ENCODE data around the gene KRT39. TPM values are rescaled to one million over a fixed set of nuclear protein-coding genes. Genes with fewer than 3 reads are reported as not detected.

KRT39 gene
- total RNA-seq, 1 experiment from 2014 or later: not detected

DNA sequence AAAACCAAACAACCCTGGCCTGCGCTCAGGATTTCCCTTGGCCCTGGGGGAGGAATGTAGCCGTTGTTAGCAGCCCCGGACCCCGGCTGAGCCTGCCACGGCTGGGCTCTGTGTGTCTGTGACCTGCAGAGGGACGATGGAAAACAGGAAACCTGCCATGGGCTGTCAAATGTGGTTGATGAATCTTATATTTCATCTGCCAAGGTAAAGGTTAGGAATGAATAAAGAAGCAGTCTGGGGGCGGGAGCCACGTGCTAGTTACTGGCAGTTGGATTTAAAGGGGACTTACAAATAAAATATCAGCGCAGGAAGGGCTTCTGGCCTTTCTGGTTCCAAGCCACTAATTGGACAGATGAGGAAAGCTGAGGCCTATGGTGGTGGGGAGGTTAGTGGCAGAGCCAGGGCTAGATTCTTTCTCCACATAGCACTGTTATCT is 29.3 kb downstream of the KRT39 start, which contains the start of gene KRT23:
Gene KRT23, minus strand, starts transcription at position 263 of the 436 bp plus-strand sequence. CDS start 1,043 bp downstream, outside the sequence.
- no TSS peak for BruUV-seq (replicated peaks)
- ATAC-seq (no peak), DNase-seq (ENCODE audit: low read depth, low spot score) (no peak)
- CTCF ChIA-PET: no interaction called here
- H3K4me1 ChIP-seq (ENCODE audit: control insufficient read depth, insufficient read depth, low read length): no peaks in the 10 kb centered on the region
- POLR2A ChIA-PET: no interaction called here
- in situ Hi-C loops (cut with HindIII; ENCODE audit: low pct_unique_long_range_greater_than_20kb, low sequenced_read_pairs) (no loop called here), intact Hi-C loops (cut with micrococcal nuclease; ENCODE audit: unreplicated experiment) (no loop called here)
- no peaks in the 10 kb centered on the region for H3K36me3 ChIP-seq (ENCODE audit: control insufficient read depth, insufficient read depth, low read length)
- no peaks in the 10 kb centered on the region for H3K9me3 ChIP-seq (ENCODE audit: control insufficient read depth, insufficient read depth, low read depth, low read length)
- TF ChIP-seq POLR2AphosphoS5 (IDR thresholded peaks at IDR 0.05; ENCODE audit: low read depth, low read length): no peak
- TF ChIP-seq, protein P1, sequence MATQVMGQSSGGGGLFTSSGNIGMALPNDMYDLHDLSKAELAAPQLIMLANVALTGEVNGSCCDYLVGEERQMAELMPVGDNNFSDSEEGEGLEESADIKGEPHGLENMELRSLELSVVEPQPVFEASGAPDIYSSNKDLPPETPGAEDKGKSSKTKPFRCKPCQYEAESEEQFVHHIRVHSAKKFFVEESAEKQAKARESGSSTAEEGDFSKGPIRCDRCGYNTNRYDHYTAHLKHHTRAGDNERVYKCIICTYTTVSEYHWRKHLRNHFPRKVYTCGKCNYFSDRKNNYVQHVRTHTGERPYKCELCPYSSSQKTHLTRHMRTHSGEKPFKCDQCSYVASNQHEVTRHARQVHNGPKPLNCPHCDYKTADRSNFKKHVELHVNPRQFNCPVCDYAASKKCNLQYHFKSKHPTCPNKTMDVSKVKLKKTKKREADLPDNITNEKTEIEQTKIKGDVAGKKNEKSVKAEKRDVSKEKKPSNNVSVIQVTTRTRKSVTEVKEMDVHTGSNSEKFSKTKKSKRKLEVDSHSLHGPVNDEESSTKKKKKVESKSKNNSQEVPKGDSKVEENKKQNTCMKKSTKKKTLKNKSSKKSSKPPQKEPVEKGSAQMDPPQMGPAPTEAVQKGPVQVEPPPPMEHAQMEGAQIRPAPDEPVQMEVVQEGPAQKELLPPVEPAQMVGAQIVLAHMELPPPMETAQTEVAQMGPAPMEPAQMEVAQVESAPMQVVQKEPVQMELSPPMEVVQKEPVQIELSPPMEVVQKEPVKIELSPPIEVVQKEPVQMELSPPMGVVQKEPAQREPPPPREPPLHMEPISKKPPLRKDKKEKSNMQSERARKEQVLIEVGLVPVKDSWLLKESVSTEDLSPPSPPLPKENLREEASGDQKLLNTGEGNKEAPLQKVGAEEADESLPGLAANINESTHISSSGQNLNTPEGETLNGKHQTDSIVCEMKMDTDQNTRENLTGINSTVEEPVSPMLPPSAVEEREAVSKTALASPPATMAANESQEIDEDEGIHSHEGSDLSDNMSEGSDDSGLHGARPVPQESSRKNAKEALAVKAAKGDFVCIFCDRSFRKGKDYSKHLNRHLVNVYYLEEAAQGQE (IDR thresholded peaks at IDR 0.05; ENCODE audit: insufficient read depth in 1 of 2, low read depth in 2 of 2, low read length in 1 of 2): no peak
- peaks cover 15% of the 10 kb centered on the region for H3K27me3 ChIP-seq (ENCODE audit: control insufficient read depth, insufficient read depth, low read length)
- no peak within 1 kb of the TSS for H3K27ac ChIP-seq (ENCODE audit: low read length)
- no peak within 1 kb of the TSS for H3K4me3 ChIP-seq (ENCODE audit: low read depth in 2 of 2, low read length in 2 of 2)

DNA sequence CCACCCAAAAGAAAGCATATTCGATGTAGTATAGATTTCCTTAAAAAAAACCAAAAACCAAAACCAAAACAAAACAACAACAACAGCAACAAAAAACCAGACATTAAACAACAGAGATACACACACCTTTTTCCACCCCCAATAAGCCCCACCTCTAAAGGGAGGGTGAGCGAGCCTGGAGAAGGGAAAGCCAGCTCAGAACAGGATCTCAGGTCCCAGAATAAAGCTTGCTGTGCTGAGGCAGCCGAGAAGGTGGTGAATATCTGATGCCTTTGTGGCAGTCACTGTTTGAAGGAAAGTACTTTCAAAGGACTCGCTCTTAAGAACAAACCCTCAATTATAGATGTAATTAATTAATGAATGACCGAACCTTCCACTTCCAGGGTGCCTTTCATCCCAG is 29.8 kb downstream of the KRT39 start:
- no TSS peak for BruUV-seq (replicated peaks)
- peaks cover 18% of the 10 kb centered on the region for H3K27me3 ChIP-seq (ENCODE audit: control insufficient read depth, insufficient read depth, low read length)
- H3K4me3 ChIP-seq (ENCODE audit: low read depth in 2 of 2, low read length in 2 of 2): no peak overlapping the region

More for the DNA sequence above, 29.8 kb downstream of the KRT39 start:
- ATAC-seq: no peak
- no peak for DNase-seq (ENCODE audit: low read depth, low spot score)
- POLR2A ChIA-PET: no interaction called here
- in situ Hi-C loops (cut with HindIII; ENCODE audit: low pct_unique_long_range_greater_than_20kb, low sequenced_read_pairs) (no loop called here), intact Hi-C loops (cut with micrococcal nuclease; ENCODE audit: unreplicated experiment) (no loop called here)
- TF ChIP-seq TCF7L2 (IDR thresholded peaks at IDR 0.05; ENCODE audit: low read depth, low read length) (no peak), SIN3A (IDR thresholded peaks at IDR 0.05; ENCODE audit: borderline replicate concordance, insufficient read depth, low read depth, low read length) (no peak), POLR2AphosphoS5 (IDR thresholded peaks at IDR 0.05; ENCODE audit: low read depth, low read length) (no peak)
- TF ChIP-seq, protein P1 (IDR thresholded peaks at IDR 0.05; ENCODE audit: insufficient read depth in 1 of 2, low read depth in 2 of 2, low read length in 1 of 2): no peak
- TF ChIP-seq, protein P2, sequence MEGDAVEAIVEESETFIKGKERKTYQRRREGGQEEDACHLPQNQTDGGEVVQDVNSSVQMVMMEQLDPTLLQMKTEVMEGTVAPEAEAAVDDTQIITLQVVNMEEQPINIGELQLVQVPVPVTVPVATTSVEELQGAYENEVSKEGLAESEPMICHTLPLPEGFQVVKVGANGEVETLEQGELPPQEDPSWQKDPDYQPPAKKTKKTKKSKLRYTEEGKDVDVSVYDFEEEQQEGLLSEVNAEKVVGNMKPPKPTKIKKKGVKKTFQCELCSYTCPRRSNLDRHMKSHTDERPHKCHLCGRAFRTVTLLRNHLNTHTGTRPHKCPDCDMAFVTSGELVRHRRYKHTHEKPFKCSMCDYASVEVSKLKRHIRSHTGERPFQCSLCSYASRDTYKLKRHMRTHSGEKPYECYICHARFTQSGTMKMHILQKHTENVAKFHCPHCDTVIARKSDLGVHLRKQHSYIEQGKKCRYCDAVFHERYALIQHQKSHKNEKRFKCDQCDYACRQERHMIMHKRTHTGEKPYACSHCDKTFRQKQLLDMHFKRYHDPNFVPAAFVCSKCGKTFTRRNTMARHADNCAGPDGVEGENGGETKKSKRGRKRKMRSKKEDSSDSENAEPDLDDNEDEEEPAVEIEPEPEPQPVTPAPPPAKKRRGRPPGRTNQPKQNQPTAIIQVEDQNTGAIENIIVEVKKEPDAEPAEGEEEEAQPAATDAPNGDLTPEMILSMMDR (IDR thresholded peaks at IDR 0.05): no peak
- no peaks in the 10 kb centered on the region for H3K36me3 ChIP-seq (ENCODE audit: control insufficient read depth, insufficient read depth, low read length)
- no peaks in the 10 kb centered on the region for H3K4me1 ChIP-seq (ENCODE audit: control insufficient read depth, insufficient read depth, low read length)
- no peaks in the 10 kb centered on the region for H3K9me3 ChIP-seq (ENCODE audit: control insufficient read depth, insufficient read depth, low read depth, low read length)
- CTCF ChIA-PET: no interaction called here
- no peak overlapping the region for H3K27ac ChIP-seq (ENCODE audit: low read length)
